ENCODE data around the gene ALAS1. TPM values are rescaled to one million over a fixed set of nuclear protein-coding genes. Genes with fewer than 3 reads are reported as not detected.

Gene ALAS1
- total RNA-seq, 1 experiment from 2014 or later, result 89.4 TPM

DNA sequence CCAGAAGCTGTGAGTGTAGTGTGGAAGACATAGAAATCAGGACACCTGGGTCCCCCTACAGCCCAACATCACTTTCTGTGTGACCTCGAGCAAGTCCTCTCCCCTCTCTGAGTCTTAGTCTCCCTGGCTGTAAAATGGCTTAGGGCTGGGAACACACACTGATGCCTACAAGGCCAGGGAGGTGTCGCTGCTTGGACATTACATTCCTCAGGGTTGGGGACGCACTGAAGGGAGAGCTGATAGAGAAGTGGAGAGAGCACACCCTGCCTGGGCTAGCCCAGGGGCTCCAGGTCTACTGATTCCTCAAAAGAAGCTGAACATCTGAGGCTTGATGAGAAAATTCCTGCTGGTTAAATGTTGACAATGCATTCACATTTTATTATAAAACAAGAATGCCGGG is 6.3 kb upstream of the ALAS1 start:
- intact Hi-C loops (cut with micrococcal nuclease; ENCODE audit: unreplicated experiment), result no loop called here
- ATAC-seq (no peak), DNase-seq (ENCODE audit: low read depth, low spot score) (no peak)
- CTCF ChIA-PET, result no interaction called here
- no peaks in the 10 kb centered on the region for H3K9me3 ChIP-seq (ENCODE audit: control insufficient read depth, insufficient read depth, low read depth, low read length)
- no peaks in the 10 kb centered on the region for H3K27me3 ChIP-seq (ENCODE audit: control insufficient read depth, insufficient read depth, low read length)
- no peak overlapping the region for H3K4me3 ChIP-seq (ENCODE audit: low read depth in 2 of 2, low read length in 2 of 2)
- POLR2A ChIA-PET, result interaction anchor here (0.7 kb wide), 1 partner anchor 34 kb away, joined by 7 read pairs; the partner anchor contains the start of gene TLR9
- in situ Hi-C loops (cut with HindIII; ENCODE audit: low pct_unique_long_range_greater_than_20kb, low sequenced_read_pairs), result no loop called here
- no peaks in the 10 kb centered on the region for H3K4me1 ChIP-seq (ENCODE audit: control insufficient read depth, insufficient read depth, low read length)
- H3K36me3 ChIP-seq (ENCODE audit: control insufficient read depth, insufficient read depth, low read length), result no peaks in the 10 kb centered on the region
- no TSS peak for BruUV-seq (replicated peaks)
- TF ChIP-seq, protein P1, sequence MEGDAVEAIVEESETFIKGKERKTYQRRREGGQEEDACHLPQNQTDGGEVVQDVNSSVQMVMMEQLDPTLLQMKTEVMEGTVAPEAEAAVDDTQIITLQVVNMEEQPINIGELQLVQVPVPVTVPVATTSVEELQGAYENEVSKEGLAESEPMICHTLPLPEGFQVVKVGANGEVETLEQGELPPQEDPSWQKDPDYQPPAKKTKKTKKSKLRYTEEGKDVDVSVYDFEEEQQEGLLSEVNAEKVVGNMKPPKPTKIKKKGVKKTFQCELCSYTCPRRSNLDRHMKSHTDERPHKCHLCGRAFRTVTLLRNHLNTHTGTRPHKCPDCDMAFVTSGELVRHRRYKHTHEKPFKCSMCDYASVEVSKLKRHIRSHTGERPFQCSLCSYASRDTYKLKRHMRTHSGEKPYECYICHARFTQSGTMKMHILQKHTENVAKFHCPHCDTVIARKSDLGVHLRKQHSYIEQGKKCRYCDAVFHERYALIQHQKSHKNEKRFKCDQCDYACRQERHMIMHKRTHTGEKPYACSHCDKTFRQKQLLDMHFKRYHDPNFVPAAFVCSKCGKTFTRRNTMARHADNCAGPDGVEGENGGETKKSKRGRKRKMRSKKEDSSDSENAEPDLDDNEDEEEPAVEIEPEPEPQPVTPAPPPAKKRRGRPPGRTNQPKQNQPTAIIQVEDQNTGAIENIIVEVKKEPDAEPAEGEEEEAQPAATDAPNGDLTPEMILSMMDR (IDR thresholded peaks at IDR 0.05), result no peak
- no peak for TF ChIP-seq SIN3A (IDR thresholded peaks at IDR 0.05; ENCODE audit: borderline replicate concordance, insufficient read depth, low read depth, low read length)
- no peak for TF ChIP-seq POLR2AphosphoS5 (IDR thresholded peaks at IDR 0.05; ENCODE audit: low read depth, low read length)
- TF ChIP-seq, protein P2, sequence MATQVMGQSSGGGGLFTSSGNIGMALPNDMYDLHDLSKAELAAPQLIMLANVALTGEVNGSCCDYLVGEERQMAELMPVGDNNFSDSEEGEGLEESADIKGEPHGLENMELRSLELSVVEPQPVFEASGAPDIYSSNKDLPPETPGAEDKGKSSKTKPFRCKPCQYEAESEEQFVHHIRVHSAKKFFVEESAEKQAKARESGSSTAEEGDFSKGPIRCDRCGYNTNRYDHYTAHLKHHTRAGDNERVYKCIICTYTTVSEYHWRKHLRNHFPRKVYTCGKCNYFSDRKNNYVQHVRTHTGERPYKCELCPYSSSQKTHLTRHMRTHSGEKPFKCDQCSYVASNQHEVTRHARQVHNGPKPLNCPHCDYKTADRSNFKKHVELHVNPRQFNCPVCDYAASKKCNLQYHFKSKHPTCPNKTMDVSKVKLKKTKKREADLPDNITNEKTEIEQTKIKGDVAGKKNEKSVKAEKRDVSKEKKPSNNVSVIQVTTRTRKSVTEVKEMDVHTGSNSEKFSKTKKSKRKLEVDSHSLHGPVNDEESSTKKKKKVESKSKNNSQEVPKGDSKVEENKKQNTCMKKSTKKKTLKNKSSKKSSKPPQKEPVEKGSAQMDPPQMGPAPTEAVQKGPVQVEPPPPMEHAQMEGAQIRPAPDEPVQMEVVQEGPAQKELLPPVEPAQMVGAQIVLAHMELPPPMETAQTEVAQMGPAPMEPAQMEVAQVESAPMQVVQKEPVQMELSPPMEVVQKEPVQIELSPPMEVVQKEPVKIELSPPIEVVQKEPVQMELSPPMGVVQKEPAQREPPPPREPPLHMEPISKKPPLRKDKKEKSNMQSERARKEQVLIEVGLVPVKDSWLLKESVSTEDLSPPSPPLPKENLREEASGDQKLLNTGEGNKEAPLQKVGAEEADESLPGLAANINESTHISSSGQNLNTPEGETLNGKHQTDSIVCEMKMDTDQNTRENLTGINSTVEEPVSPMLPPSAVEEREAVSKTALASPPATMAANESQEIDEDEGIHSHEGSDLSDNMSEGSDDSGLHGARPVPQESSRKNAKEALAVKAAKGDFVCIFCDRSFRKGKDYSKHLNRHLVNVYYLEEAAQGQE (IDR thresholded peaks at IDR 0.05; ENCODE audit: insufficient read depth in 1 of 2, low read depth in 2 of 2, low read length in 1 of 2), result no peak
- TF ChIP-seq TCF7L2 (IDR thresholded peaks at IDR 0.05; ENCODE audit: low read depth, low read length), result no peak
- no peak overlapping the region for H3K27ac ChIP-seq (ENCODE audit: low read length)

DNA sequence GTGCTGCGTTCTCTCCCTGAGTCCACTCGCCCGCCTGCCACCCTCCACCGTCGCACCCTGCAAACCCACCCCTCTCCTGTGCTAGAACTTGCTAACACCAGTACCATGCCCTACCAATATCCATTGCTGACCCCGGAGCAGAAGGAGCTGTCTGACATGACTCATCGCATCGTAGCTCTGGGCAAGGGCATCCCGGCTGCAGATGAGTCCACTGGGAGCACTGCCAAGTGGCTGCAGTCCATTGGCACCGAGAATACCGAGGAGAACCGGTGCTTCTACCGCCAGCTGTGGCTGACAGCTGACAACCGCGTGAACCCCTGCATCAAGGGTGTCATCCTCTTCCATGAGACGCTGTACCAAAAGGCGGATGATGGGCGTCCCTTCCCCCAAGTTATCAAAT is 4.9 kb upstream of the ALAS1 start:
- ChIA-PET CTCF (no interaction called here), POLR2A (no interaction called here)

More for the DNA sequence above, 4.9 kb upstream of the ALAS1 start:
- Histone ChIP-seq H3K36me3 (ENCODE audit: control insufficient read depth, insufficient read depth, low read length) (no peaks in the 10 kb centered on the region), H3K27ac (ENCODE audit: low read length) (no peak overlapping the region), H3K4me3 (ENCODE audit: low read depth in 2 of 2, low read length in 2 of 2) (no peak overlapping the region), H3K9me3 (ENCODE audit: control insufficient read depth, insufficient read depth, low read depth, low read length) (no peaks in the 10 kb centered on the region), H3K4me1 (ENCODE audit: control insufficient read depth, insufficient read depth, low read length) (peaks cover 6% of the 10 kb centered on the region; the same call in 1 of the 2 replicates), H3K27me3 (ENCODE audit: control insufficient read depth, insufficient read depth, low read length) (no peaks in the 10 kb centered on the region)
- in situ Hi-C loops (cut with HindIII; ENCODE audit: low pct_unique_long_range_greater_than_20kb, low sequenced_read_pairs), result no loop called here
- no peak for ATAC-seq
- TF ChIP-seq TCF7L2 (IDR thresholded peaks at IDR 0.05; ENCODE audit: low read depth, low read length) (no peak), POLR2AphosphoS5 (IDR thresholded peaks at IDR 0.05; ENCODE audit: low read depth, low read length) (no peak), SIN3A (IDR thresholded peaks at IDR 0.05; ENCODE audit: borderline replicate concordance, insufficient read depth, low read depth, low read length) (no peak)
- TF ChIP-seq, protein P1 (IDR thresholded peaks at IDR 0.05), result no peak
- TF ChIP-seq, protein P2 (IDR thresholded peaks at IDR 0.05; ENCODE audit: insufficient read depth in 1 of 2, low read depth in 2 of 2, low read length in 1 of 2), result no peak
- BruUV-seq (replicated peaks), result no TSS peak
- intact Hi-C loops (cut with micrococcal nuclease; ENCODE audit: unreplicated experiment), result no loop called here
- no peak for DNase-seq (ENCODE audit: low read depth, low spot score)
